Endothelial cell of umbilical vein (primary cell): Measurements from ENCODE around the gene PCGF3. TPM values are rescaled to one million over a fixed set of nuclear protein-coding genes. Genes with fewer than 3 reads are reported as not detected.

Experiments
- BruUV-seq: library from RNA; stranded (reverse); fragments of 400-500 nt; replicated peaks from 2 replicates; lab custom pipeline; 2021; lab: Mats Ljungman, UMichigan
- CTCF ChIA-PET: fragments of 300-600, 350-600 bp; sonication (Branson Sonifier 250); formaldehyde crosslinking; loops from one replicate; lab custom pipeline; 2021; ENCODE audit warnings: antibody characterized with exemption, inconsistent platforms; lab: Charles Lee
- POLR2A ChIA-PET: fragments of 300-600, 350-600 bp; sonication (Branson Sonifier 250); formaldehyde crosslinking; loops from one replicate; lab custom pipeline; 2021; ENCODE audit warnings: antibody characterized with exemption, inconsistent platforms; lab: Charles Lee
- DNase-seq: peaks from one replicate; pipeline ENCODE4 v3.0.0-alpha.2; 2011; ENCODE audit warnings: low read depth, low spot score
- FAIRE-seq: peaks from 2 replicates; lab custom pipeline; 2011; peaks lifted over from hg19 to GRCh38; lab: Jason Lieb, UNC
- H2AFZ ChIP-seq: 2 replicates; pipeline ENCODE4 v1.6.0; 2012; ENCODE audit warnings: low read depth, low read length, control low read depth, inconsistent platforms
- H3K27ac ChIP-seq: 2 replicates; pipeline ENCODE4 v1.5.1; 2011; ENCODE audit warnings: low read depth, mild to moderate bottlenecking, control low read depth, low read length, moderate library complexity; ENCODE audit not compliant: insufficient read depth
- H3K27me3 ChIP-seq, 2 experiments: 2 replicates each; pipeline versions ENCODE4 v1.6.0 to v1.6.1; 2011; ENCODE audit warnings: low read length in 2 of 2, mixed read lengths in 1 of 2; ENCODE audit not compliant: control insufficient read depth in 2 of 2, insufficient read depth in 2 of 2
- H3K36me3 ChIP-seq, 2 experiments: 2 replicates in 1 of 2; 3 replicates in 1 of 2; pipeline ENCODE4 v1.5.1; 2011; ENCODE audit warnings: low read length in 2 of 2, mild to moderate bottlenecking in 1 of 2, moderate library complexity in 1 of 2; ENCODE audit not compliant: control insufficient read depth in 2 of 2, insufficient read depth in 2 of 2; ENCODE audit errors: extremely low read depth in 1 of 2
- H3K4me1 ChIP-seq: 3 replicates; pipeline ENCODE4 v1.5.1; 2011; ENCODE audit warnings: mild to moderate bottlenecking, low read length; ENCODE audit not compliant: control insufficient read depth, insufficient read depth; ENCODE audit errors: extremely low read depth
- H3K4me2 ChIP-seq: 2 replicates; pipeline ENCODE4 v1.6.1; 2011; ENCODE audit warnings: low read length, control low read depth, mixed read lengths; ENCODE audit not compliant: insufficient read depth
- H3K4me3 ChIP-seq, 3 experiments: fragments of 200-600 bp in 1 of 3; sonication (generic), shearing (Covaris generic) in 1 of 3; replicated peaks in 1 of 3; 2 replicates each; pipeline ENCODE4 v1.5.1; 2011 to 2016; ENCODE audit warnings: control low read depth in 3 of 3, low read length in 3 of 3, mild to moderate bottlenecking in 2 of 3, inconsistent platforms in 1 of 3, low read depth in 1 of 3, moderate library complexity in 1 of 3; ENCODE audit not compliant: insufficient read depth in 1 of 3
- H3K79me2 ChIP-seq: 2 replicates; pipeline ENCODE4 v1.6.0; 2012; ENCODE audit warnings: low read length, inconsistent platforms; ENCODE audit not compliant: control insufficient read depth, insufficient read depth
- H3K9ac ChIP-seq: replicated peaks from 2 replicates; pipeline ENCODE3; 2011; ENCODE audit warnings: low read length, control low read depth; ENCODE audit not compliant: insufficient read depth; ENCODE audit errors: extremely low read depth
- H3K9me1 ChIP-seq: replicated peaks from 3 replicates; pipeline ENCODE4 v1.6.0; 2011; ENCODE audit warnings: mild to moderate bottlenecking, low read length; ENCODE audit not compliant: control insufficient read depth, insufficient read depth; ENCODE audit errors: extremely low read depth
- H3K9me3 ChIP-seq: replicated peaks from 2 replicates; pipeline ENCODE4 v1.5.1; 2012; ENCODE audit warnings: low read length, inconsistent platforms; ENCODE audit not compliant: control insufficient read depth, insufficient read depth
- H4K20me1 ChIP-seq: replicated peaks from 2 replicates; pipeline ENCODE3; 2011; ENCODE audit warnings: mild to moderate bottlenecking, low read length; ENCODE audit not compliant: control insufficient read depth, insufficient read depth; ENCODE audit errors: extremely low read depth
- CTCF ChIP-seq, 2 donors: IDR thresholded peaks; 1 replicate in 1 of 2; 2 replicates in 1 of 2; pipeline ENCODE4 v1.5.1; 2011; ENCODE audit warnings: low read length in 2 of 2, mild to moderate bottlenecking in 2 of 2, moderate library complexity in 2 of 2, control low read depth in 1 of 2, inconsistent platforms in 1 of 2, low read depth in 1 of 2; ENCODE audit not compliant: insufficient read depth in 1 of 2; ENCODE audit errors: extremely low read depth in 1 of 2
- EZH2 ChIP-seq: IDR thresholded peaks from 2 replicates; pipeline ENCODE4 v1.6.1; 2012; ENCODE audit warnings: borderline replicate concordance, low read depth, mild to moderate bottlenecking, moderate library complexity, low read length, inconsistent platforms; ENCODE audit not compliant: severe bottlenecking
- FOS ChIP-seq: IDR thresholded peaks from 2 replicates; pipeline ENCODE4 v1.6.1; 2011; ENCODE audit warnings: mild to moderate bottlenecking, low read length, moderate library complexity, borderline replicate concordance; ENCODE audit not compliant: insufficient read depth
- GATA2 ChIP-seq: IDR thresholded peaks from 2 replicates; pipeline ENCODE4 v1.7.0; 2011; ENCODE audit warnings: low read depth, mild to moderate bottlenecking, moderate library complexity, mixed read lengths, low read length; ENCODE audit not compliant: insufficient read length, insufficient read depth
- JUN ChIP-seq: IDR thresholded peaks from 2 replicates; pipeline ENCODE4 v1.6.1; 2011; ENCODE audit warnings: borderline replicate concordance, low read depth; ENCODE audit not compliant: insufficient read length, insufficient read depth
- MAX ChIP-seq: IDR thresholded peaks from 2 replicates; pipeline ENCODE4 v1.6.1; 2011; ENCODE audit not compliant: insufficient read depth, insufficient read length
- MYC ChIP-seq: IDR thresholded peaks from one replicate; pipeline ENCODE4 v1.6.1; 2011; ENCODE audit warnings: mild to moderate bottlenecking, low read depth, low read length
- POLR2A ChIP-seq: IDR thresholded peaks from 2 replicates; pipeline ENCODE4 v1.6.1; 2012; ENCODE audit warnings: low read depth, mild to moderate bottlenecking, control low read depth, low read length
- POLR2AphosphoS5 ChIP-seq: IDR thresholded peaks from 2 replicates; pipeline ENCODE4 v1.6.1; 2012; ENCODE audit warnings: low read depth, mild to moderate bottlenecking, control low read depth, low read length, moderate library complexity; ENCODE audit not compliant: insufficient read depth
- dilution Hi-C: fragments of 300-500 bp; cut with MboI; formaldehyde crosslinking; loops from one replicate; pipeline ENCODE4 v1.15.0; 2019; ENCODE audit warnings: low sequenced_read_pairs; ENCODE audit not compliant: extremely low pct_ligation_motif_present
- intact Hi-C: fragments of 100-400 bp; cut with micrococcal nuclease; formaldehyde crosslinking; loops from one replicate; pipeline ENCODE4 v1.10.0; 2022
- polyA plus RNA-seq, 4 experiments: library from polyadenylated mRNA; depleted of rRNA in 3 of 4; stranded (reverse) in 3 of 4; unstranded in 1 of 4; fragments of >200 nt; gene quantifications; 2 replicates each; pipeline versions ENCODE4 v1.2.1 to v1.2.3, GENCODE V29; 2011 to 2012; ENCODE audit warnings: missing spikeins in 1 of 4
- total RNA-seq: library from RNA; stranded (reverse); gene quantifications from 2 replicates; pipeline ENCODE4 v1.2.3, GENCODE V29; 2021

Gene PCGF3
- total and polyA plus RNA-seq, 2 donors (not counting 3 experiments of a cell fraction or from before 2014, with no cell fraction given) = 70.2 to 91.8 TPM

DNA sequence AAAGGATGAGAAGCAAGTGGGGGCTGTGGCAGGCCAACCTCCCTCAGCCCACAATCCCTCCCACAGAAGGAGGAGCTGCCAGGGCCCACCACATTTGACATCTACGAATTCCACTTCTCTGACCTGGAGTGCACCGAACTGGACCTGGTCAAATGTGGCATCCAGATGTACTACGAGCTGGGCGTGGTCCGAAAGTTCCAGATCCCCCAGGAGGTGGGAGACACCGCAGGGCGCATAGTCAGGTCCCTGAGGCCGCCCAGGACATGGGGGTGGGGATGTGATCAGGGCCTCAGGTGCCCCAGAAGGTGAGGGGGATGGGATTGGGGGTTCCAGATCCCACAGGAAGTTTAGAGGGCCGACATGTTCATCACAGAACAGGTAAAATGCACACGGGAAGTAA lies 45.2 kb upstream of the PCGF3 start:
- no peak for FAIRE-seq
- Histone ChIP-seq H3K4me2 (no peak overlapping the region), H4K20me1 (no peaks in the 10 kb centered on the region), H3K79me2 (no peaks in the 10 kb centered on the region), H3K4me3 (no peak overlapping the region), H3K4me1 (no peaks in the 10 kb centered on the region), H3K9me1 (no peaks in the 10 kb centered on the region), H3K9me3 (no peaks in the 10 kb centered on the region), H2AFZ (no peak overlapping the region), H3K27ac (no peak overlapping the region), H3K9ac (no peak overlapping the region), H3K27me3 (peaks cover 0 to 5% of the 10 kb centered on the region in 2 experiments), H3K36me3 (no peaks in the 10 kb centered on the region)
- no peak for DNase-seq
- TF ChIP-seq MYC = no peak
- TF ChIP-seq GATA2 = no peak
- TF ChIP-seq MAX = no peak
- no peak for TF ChIP-seq JUN
- TF ChIP-seq POLR2A = no peak
- no peak for TF ChIP-seq EZH2
- TF ChIP-seq POLR2AphosphoS5 = no peak
- intact Hi-C loops = no loop called here
- dilution Hi-C loops = no loop called here
- ChIA-PET CTCF (no interaction called here), POLR2A (no interaction called here)
- no TSS peak for BruUV-seq

- Histone ChIP-seq H3K27ac (no peak overlapping the region), H3K27me3 (peaks cover 0 to 5% of the 10 kb centered on the region in 2 experiments), H3K36me3 (no peaks in the 10 kb centered on the region), H3K79me2 (no peaks in the 10 kb centered on the region), H3K9ac (no peak overlapping the region), H2AFZ (no peak overlapping the region), H4K20me1 (no peaks in the 10 kb centered on the region), H3K4me1 (no peaks in the 10 kb centered on the region), H3K4me3 (no peak overlapping the region), H3K4me2 (no peak overlapping the region), H3K9me1 (no peaks in the 10 kb centered on the region), H3K9me3 (no peaks in the 10 kb centered on the region)
- no peak for DNase-seq
- intact Hi-C loops (no loop called here), dilution Hi-C loops (no loop called here)
- TF ChIP-seq MYC (no peak), GATA2 (no peak), CTCF (IDR thresholded peaks at IDR 0.05; ENCODE audit: extremely low read depth in 1 of 2, insufficient read depth in 1 of 2, low read depth in 1 of 2, low read length in 2 of 2) (no peak), FOS (no peak), MAX (no peak)
- ChIA-PET CTCF (no interaction called here), POLR2A (no interaction called here)
- BruUV-seq = no TSS peak
- FAIRE-seq = no peak
These were observed 44.4 kb upstream of the PCGF3 start for GRCh38 chr4:661231-661630.
